HG03196 (cell line): Measurements from ENCODE around the gene GSTO1.

ENCODE experiments used
- ATAC-seq: cut with Tn5 transposase; IDR thresholded peaks from one replicate; pipeline ENCODE4 v1.9.1; 2021; ENCODE audit not compliant: unreplicated experiment

The GSTO1 gene

GRCh38 chr10:104274762-104275721 lies 20.4 kb downstream of the GSTO1 start:
- no peak for ATAC-seq

DNA sequence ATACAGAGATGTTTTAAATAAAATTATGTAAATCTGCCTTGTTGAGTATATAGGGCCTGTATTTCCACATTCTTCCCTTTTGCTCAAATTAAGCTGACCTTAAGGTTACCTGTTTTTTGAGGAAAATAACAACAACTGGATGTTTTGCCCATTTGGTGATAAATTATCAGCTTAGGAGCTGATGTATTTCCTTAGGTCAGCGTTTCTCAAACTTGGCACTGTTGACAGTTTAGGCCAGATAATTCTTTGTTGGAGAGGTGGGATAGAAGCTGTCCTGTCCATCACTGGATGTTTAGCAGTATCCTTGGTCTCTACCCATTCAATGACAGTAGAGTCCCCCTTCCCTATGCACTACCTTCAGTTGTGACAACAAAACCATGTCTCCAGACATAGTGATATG lies 21.5 kb downstream of the GSTO1 start:
- ATAC-seq = no peak

- no peak for ATAC-seq
These were observed 23.1 kb downstream of the GSTO1 start for GRCh38 chr10:104277785-104278184.

DNA sequence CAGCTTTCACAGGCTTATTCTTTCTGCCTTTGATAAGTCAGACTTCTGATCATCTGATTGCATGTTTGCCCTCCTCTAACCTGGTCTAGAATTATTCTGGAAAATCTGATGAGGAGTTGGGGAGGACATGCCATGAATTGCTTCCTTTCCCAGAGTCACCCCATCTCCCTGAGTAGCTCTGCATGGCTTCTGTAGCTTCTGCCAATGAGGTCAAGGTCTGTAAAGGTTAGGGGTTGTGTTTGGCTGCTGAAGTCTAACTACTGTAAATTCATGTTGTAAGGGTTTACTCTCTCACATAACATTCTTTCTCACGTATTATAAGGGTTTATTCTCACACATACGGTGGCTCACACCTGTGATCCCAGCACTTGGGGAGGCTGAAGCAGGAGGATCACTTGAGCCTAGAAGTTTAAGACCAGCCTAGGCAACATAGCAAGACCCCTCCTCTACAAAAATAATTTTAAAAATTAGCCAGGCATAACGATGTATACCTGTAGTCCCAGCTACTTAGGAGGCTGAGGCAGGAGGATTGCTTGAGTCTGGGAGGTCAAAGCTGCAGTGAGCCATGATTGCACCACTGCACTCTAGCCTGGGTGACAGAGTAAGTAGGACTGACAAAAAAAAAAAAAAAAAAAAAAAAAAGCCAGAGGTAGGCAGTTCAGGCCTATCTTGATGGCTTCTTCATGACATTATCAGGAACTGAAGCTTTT lies 25.0 kb downstream of the GSTO1 start:
- ATAC-seq = no peak

DNA sequence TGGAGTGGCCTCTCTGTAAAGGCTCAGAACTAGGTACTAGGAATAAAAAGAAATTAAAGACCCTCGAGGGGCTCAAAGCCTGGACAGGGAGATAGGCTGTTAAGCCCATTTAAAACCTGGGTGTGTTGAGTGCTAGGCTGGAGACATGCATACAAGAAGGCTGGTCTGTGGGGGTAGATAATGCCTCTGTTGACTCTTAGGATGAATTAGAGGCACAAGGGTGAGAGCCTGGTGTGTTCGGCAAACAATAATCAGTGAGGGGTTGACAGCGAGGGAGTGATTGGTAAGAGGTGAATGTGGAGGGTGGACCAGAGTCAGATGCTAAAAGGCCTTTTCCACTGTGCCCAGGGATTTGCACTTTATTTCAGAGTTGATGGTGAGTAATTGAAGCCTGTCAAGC lies 27.0 kb downstream of the GSTO1 start:
- ATAC-seq = no peak

GRCh38 chr10:104284846-104285245 lies 30.2 kb downstream of the GSTO1 start:
- ATAC-seq = no peak

DNA sequence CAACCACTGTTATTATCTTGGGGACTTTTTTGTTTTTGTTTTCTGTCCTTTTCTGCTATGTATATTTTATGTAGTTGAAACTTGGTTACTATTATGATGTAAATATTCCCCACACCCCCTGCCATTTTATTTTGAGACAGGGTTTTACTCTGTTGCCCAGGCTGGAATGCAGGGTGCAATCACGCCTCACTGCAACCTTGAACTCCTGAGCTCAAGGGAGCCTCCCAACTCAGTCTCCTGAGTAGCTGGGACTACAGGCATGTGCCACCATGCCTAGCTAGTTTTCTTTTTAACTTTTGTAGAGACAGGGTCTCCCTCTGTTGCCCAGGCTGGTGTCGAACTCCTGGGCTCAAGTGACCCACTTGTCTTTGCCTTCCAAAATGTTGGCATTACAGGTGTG lies 32.2 kb downstream of the GSTO1 start:
- ATAC-seq = no peak

- no peak for ATAC-seq
These were observed 33.7 kb downstream of the GSTO1 start for GRCh38 chr10:104288355-104288754.

DNA sequence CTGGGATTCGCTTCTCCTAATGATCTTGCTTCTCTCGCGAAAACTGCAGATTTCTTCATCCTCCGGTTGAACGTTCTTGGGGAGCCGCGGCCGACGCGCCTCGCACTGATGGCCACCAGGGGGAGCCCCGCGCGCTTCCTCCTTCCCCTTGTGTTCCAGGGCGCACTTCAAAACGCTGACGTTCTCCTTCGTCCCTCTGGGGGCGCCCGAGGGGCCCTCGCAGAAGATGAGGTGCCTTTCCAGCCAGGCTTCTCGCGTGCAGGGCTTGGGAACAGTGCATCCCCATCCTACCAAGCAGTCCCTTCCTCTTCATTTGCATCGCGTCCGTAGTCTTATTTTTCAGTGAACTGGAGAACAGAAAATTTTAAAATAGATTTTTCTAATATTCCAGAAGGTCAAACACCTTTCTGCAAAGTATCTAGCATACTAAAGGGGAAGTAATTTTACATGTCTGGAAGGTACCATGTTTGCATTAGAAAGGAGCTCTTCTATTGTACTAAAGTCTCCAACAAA lies 36.8 kb downstream of the GSTO1 start:
- peak; percentile 98 for ATAC-seq

GRCh38 chr10:104293011-104293410 lies 38.3 kb downstream of the GSTO1 start:
- no peak for ATAC-seq

DNA sequence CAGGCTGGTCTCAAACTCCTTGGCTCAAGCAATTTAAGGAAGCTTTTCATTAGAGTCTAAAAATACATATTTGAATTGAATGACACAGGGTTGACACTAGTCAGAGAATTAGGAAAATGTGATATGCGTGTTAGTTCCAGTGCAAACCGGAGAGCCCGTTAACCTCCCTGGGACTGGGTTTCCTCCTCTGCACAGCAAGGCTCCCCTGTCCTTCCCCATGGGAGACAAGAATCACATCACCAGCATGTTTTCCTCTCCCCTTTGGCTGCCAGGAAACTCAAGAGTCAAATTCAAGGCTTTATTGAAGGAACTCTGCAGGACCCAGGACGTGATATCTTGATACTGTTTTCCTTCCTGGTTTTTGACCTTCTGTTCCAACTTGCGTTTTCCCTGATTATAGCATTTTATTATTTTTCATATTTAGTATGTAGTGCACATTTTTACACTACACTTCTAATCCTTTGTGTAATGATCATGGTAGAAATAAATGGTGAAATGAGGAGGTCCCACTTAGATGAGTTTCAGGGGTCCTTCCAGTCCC lies 39.2 kb downstream of the GSTO1 start:
- ATAC-seq = no peak

DNA sequence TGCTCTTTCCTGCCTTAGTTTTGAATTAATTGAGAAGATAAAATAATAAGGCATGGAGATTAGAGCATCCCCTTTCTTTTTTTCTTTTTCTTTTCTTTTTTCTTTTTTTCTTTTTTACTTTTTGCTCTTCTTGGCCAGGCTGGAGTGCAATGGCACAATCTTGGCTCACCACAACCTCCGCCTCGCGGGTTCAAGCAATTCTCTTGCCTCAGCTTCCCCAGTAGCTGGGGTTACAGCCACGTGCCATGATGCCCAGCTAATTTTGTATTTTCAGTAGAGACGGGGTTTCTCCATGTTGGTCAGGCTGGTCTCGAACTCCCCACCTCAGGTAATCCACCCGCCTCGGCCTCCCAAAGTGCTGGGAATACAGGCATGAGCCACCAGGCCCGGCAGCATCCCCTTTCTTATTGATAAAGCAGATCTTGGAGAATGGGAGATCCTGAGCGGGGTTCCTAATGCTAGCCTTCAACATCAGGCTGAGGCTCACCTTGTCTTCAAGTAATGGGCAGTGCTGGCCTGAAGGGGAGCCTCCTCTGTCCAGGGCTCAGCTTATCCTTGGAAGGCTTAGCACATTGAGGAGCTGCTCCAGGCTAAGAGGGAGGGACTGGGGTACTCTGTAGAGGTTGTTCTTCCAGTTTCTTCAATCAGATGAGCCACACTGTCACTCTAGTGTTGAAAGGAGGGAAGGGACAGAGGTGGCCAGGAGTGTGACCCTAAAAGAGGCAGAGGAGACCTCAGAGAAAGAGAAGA lies 42.2 kb downstream of the GSTO1 start:
- no peak for ATAC-seq

GRCh38 chr10:104297697-104298660 lies 43.3 kb downstream of the GSTO1 start:
- no peak for ATAC-seq

DNA sequence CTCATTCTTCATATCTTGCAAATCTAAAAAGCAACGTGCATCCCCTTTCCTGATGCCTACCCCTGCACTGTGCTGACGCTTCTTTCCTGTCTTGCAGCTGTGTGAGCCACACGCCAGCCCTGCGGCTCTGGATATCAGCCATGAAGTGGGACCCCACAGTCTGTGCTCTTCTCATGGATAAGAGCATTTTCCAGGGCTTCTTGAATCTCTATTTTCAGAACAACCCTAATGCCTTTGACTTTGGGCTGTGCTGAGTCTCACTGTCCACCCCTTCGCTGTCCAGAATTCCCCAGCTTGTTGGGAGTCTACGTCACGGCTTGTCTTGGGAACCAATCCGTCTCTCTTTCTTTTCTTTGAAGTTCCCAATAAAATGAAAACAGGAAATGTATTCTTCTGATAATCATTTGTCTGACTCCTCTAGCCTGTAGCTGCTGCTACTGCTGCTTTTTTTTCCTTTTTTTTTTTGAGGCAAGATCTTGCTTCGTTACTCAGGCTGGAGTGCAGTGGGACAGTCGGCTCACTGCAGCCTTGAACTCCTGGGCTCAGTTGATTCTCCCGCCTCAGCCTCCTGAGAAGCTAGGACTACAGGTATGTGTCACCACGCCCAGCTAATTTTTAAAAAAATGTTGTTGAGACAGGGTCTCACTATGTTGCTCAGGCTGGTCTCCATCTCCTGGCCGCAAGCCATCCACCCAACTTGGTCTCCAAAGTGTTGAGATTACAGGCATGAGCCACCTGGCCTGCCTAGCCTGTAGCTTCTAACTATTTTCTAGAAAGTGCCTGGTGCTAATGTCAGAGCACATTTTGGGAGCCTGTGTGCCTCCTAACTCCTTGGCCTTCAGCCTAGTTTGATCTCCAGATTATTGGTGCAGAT lies 44.6 kb downstream of the GSTO1 start:
- no peak for ATAC-seq

DNA sequence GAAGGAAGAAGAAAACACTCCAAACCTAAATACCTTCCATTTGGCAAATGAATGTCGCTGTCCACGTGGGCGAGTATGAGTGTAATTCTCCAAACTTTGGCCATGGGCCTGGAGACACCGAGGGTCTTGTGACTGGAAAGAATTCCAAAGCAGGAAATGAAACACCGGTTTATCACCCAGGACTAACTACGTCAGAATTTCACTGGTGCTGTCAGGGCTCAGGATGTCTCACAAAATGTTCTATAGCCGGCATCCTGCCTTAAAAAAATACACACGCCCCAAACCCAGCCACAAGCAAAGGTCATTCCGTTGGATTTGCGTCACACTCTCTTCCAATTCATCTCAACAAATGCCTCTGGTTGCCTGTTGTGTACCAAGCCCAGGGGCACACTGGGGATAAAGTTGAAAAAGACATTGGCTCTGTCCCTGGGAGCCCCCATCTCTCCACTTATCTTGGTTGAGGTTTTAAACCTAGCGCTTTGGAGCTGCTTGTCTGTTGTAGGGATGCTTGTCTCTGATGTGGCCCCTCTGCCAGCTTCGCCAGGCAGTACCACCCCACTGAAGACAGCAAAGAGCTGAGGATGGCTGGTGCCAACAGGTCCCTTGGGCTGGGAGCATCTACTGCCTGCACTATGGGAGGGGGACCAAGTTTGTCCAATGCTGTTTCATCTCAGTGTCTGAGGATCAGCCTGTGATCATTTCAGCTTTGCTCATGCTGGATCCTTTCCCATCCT lies 45.5 kb downstream of the GSTO1 start:
- no peak for ATAC-seq

- ATAC-seq = no peak
These were observed 46.1 kb downstream of the GSTO1 start for GRCh38 chr10:104300736-104301292.

GRCh38 chr10:104301907-104302690 lies 47.4 kb downstream of the GSTO1 start:
- ATAC-seq = no peak
